Astrocyte of the spinal cord (primary cell): ENCODE measurements around the gene OSTM1.
"Not testable (repeated sequence)": the region's sequence is repeated elsewhere in the genome, so short reads cannot be mapped to it uniquely, and the experiment has no call there.

Experiments used
- DNase-seq: peaks from one replicate; pipeline ENCODE4 v3.0.0; 2011; ENCODE audit warnings: low read depth, low spot score
- H3K4me3 ChIP-seq: 2 replicates; pipeline ENCODE4 v1.5.1; 2011; ENCODE audit warnings: low read depth, mild to moderate bottlenecking, low read length, moderate library complexity
- in situ Hi-C: cut with HindIII; loops from 2 replicates; pipeline ENCODE4 v1.10.0; 2017; ENCODE audit warnings: low sequenced_read_pairs
- TF ChIP-seq, protein P1 (sequence below): IDR thresholded peaks from 2 replicates; pipeline ENCODE4 v1.5.1; 2012; ENCODE audit warnings: low read depth, mild to moderate bottlenecking, low read length, inconsistent platforms

OSTM1 gene

DNA sequence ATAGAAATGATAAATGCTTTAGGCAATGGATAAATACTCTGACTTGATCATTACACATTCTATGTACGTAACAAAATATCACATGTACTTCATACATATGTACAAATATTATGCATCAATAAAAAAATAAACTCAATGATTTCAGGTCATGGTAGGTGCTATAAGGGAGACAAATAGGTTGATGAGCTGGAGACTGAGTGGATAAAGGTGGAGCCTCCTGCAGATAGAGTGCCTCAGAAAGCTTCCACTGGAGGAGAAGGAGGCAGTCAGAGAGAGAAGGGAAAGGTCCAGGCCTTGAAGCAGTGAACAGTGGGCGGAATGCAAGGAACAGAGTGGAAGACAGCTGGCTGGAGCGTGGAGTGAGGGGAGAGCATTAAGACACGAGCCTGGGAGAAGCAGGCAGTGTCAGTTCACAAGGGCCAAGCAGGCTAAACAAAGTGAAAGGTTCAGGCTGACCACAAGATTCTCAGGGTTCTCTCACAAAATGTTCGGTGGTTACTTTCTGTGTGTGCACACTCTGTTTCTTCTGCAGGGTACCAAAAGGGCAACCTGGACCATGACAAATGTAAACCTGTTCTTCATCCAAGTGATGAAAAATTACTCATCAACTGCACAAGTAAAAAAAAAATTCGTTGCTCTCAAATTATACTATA, 60.6 kb downstream of the OSTM1 start:
- TF ChIP-seq, protein P1, sequence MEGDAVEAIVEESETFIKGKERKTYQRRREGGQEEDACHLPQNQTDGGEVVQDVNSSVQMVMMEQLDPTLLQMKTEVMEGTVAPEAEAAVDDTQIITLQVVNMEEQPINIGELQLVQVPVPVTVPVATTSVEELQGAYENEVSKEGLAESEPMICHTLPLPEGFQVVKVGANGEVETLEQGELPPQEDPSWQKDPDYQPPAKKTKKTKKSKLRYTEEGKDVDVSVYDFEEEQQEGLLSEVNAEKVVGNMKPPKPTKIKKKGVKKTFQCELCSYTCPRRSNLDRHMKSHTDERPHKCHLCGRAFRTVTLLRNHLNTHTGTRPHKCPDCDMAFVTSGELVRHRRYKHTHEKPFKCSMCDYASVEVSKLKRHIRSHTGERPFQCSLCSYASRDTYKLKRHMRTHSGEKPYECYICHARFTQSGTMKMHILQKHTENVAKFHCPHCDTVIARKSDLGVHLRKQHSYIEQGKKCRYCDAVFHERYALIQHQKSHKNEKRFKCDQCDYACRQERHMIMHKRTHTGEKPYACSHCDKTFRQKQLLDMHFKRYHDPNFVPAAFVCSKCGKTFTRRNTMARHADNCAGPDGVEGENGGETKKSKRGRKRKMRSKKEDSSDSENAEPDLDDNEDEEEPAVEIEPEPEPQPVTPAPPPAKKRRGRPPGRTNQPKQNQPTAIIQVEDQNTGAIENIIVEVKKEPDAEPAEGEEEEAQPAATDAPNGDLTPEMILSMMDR, result no peak
- DNase-seq, result no peak
- in situ Hi-C loops, result no loop called here
- no peak overlapping the region for H3K4me3 ChIP-seq

DNA sequence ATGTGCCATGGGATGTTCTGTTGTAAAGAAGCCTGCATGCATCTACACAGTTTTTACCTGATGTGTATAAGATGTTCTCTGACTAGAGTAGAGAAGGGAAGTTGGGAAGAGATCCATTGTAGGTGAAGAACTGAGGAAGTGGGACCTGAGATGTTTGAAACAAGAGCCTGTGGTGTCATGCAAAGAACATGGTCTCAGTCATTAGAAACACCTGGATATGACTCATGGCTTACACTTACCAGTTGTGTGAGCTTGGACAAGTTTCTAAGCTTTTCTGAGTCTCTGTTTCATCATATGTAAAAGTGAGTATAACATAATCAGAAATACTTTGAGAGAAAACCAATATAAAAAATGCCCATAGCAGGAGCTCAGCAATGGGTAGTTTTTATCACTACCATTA, 64.6 kb downstream of the OSTM1 start:
- in situ Hi-C loops, result no loop called here
- DNase-seq, result no peak
- H3K4me3 ChIP-seq, result no peak overlapping the region
- TF ChIP-seq, protein P1, result no peak

DNA sequence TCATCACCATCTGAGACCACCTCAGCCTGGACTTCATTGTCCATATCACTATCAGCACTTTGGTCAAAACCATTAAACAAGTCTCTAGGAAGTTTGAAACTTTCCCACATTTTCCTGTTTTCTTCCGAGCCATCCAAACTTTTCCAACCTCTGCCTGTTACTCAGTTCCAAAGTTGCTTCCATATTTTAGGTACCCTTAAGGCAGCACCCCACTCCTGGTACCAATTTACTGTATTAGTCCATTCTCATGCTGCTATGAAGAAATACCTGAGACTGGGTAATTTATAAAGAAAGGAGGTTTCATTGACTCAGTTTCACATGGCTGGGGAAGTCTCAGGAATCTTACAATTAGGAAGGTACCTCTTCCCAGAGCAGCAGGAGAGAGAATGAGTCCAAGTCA, 65.3 kb downstream of the OSTM1 start:
- DNase-seq, in situ Hi-C loops, H3K4me3 ChIP-seq: not testable (repeated sequence)

DNA sequence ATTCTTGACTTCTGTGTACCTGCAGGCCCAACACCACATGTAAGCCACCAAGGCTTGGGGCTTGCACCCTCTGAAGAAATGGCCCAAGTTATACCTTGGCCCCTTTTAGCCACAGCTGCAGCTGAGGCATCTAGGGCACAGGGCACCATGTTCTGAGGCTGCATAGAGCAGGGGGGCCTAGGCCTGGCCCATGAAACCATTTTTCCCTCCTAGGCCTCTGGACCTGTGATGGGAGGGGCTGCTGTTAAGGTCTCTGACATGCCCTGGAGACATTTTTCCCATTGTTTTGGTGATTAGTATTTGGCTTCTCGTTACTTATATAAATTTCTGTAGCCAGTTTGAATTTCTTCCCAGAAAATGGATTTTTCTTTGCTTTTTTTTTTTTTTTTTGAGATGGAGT, 66.2 kb downstream of the OSTM1 start:
- TF ChIP-seq, protein P1, result no peak
- H3K4me3 ChIP-seq, result no peak overlapping the region
- in situ Hi-C loops, result no loop called here
- DNase-seq, result no peak

DNA sequence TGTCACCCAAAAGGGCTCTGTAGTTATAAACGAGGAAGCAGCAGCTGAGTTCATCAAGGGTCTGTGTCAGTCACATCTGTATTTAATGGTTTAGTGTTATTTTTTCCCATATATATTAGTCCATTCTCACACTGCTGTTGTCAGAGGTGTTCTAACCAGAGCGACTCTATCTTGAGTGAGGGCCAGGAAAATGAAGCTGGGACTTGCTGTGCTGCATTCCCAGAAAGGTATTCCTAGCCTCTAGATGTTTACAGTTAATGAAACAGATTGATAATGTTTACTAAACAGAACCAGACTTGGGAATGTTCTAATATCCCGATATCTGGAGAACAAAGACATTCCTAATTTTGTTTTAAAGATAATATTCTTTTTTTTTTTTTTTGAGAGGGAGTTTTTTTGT, 68.6 kb downstream of the OSTM1 start:
- no peak overlapping the region for H3K4me3 ChIP-seq
- in situ Hi-C loops, result no loop called here
- TF ChIP-seq, protein P1, result no peak
- DNase-seq, result no peak

DNA sequence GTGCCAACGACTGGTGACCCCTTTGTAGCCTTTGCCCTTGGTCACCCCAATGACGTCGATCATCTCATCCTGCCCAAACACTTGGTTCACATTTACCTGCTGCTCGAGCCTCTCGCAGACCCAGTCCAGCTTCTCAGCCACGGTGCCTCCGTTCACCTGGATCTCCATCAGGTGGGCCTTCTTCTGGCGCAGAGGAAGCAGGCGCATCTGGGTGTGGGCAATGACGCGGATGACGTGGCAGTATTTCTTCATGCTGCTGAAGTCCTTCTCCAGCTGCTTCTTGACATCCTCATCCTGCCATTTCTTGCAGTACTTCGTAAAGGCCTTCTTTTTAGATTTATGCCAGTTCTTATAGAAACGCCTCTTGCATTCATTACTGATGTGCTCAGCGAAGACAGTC, 69.7 kb downstream of the OSTM1 start:
- TF ChIP-seq, protein P1, result no peak
- DNase-seq, result no peak
- H3K4me3 ChIP-seq, result no peak overlapping the region
- in situ Hi-C loops, result no loop called here

DNA sequence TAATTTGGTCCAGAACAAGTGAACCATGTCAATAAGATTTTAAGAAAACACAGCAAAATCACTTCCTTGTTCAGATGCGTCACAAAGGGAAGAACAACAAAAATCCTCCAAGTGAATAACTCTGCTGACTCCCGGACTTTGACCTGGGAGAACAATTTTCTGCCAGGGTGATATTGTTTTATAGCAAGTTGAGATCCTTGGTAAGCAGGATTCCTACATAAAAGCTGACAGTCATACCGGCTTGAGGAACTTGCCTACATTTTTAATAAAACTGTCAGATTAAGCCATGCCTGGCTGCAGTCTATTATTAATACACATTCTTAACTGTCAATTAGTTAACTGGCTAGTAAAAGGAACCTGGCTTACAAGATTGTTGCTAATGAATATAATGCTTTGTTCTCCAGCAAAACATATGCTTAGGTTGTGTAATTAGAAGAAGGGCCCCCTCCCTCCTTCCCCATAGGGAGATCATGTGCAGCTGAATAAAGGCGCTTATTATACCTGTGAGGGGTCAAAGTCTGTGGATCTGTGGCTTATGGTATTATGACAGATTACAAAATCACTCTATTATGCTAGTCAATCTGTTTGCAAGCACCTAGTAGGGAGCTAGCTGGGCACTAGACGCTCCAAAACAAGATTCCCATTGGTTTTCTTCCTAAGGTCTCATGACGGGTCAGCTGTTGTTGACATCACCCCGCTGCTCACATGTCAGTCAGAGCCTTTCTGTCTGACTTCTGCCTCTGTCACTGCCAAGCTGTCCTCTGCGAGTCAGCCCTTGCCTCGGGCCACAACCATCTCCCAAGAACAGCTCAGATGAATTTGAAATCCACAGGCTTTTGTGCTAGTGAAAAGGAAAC, 71.9 kb downstream of the OSTM1 start:
- no peak for DNase-seq
- in situ Hi-C loops, result no loop called here
- no peak overlapping the region for H3K4me3 ChIP-seq
- TF ChIP-seq, protein P1, result no peak
